GM12878 (cell line): ENCODE results near the gene KTI12. TPM values are rescaled to one million over a fixed set of nuclear protein-coding genes. Genes with fewer than 3 reads are reported as not detected.

Experiments
- BRCA1 ChIP-seq: IDR thresholded peaks from 2 replicates; pipeline ENCODE4 v1.6.1; 2011; ENCODE audit warnings: low read depth, low read length, improper control_type of control experiment
- CREM ChIP-seq: IDR thresholded peaks from 2 replicates; pipeline ENCODE4 v1.6.1; 2014; ENCODE audit warnings: antibody characterized with exemption, low read depth
- E2F4 ChIP-seq: IDR thresholded peaks from 2 replicates; pipeline ENCODE4 v1.6.1; 2012; ENCODE audit warnings: low read depth, low read length, improper control_type of control experiment
- EP300 ChIP-seq, 2 experiments: fragments of 150-350 bp in 1 of 2; IDR thresholded peaks; 2 replicates each; pipeline ENCODE4 v1.6.1; 2011 to 2012; ENCODE audit warnings: low read depth in 2 of 2, low read length in 2 of 2, borderline replicate concordance in 1 of 2, improper control_type of control experiment in 1 of 2, inconsistent platforms in 1 of 2; ENCODE audit not compliant: control insufficient read depth in 1 of 2
- FOXK2 ChIP-seq: fragments of 450-650 bp; IDR thresholded peaks from 2 replicates; pipeline ENCODE4 v1.6.1; 2017; ENCODE audit warnings: mild to moderate bottlenecking, moderate library complexity
- MTA2 ChIP-seq: fragments of 450-650 bp; IDR thresholded peaks from 2 replicates; pipeline ENCODE4 v1.6.1; 2016; ENCODE audit warnings: low read depth, mild to moderate bottlenecking, moderate library complexity
- NFYB ChIP-seq: IDR thresholded peaks from 2 replicates; pipeline ENCODE4 v1.6.1; 2011; ENCODE audit warnings: low read depth, mild to moderate bottlenecking, low read length, improper control_type of control experiment, moderate library complexity; ENCODE audit not compliant: insufficient read depth
- NR2C2 ChIP-seq: IDR thresholded peaks from 2 replicates; pipeline ENCODE4 v1.6.1; 2011; ENCODE audit warnings: borderline replicate concordance, low read depth; ENCODE audit not compliant: control insufficient read depth, insufficient read length
- PML ChIP-seq: IDR thresholded peaks from 2 replicates; pipeline ENCODE4 v1.6.1; 2012; ENCODE audit warnings: low read length, inconsistent platforms
- POLR2AphosphoS2 ChIP-seq: IDR thresholded peaks from 2 replicates; pipeline ENCODE4 v1.6.1; 2011; ENCODE audit warnings: low read depth, mild to moderate bottlenecking, low read length, improper control_type of control experiment, moderate library complexity
- PRDM15 ChIP-seq: fragments of 450-650 bp; formaldehyde crosslinking; IDR thresholded peaks from 2 replicates; pipeline ENCODE4 v1.4.0; 2020; ENCODE audit warnings: mild to moderate bottlenecking, moderate library complexity
- RAD21 ChIP-seq: IDR thresholded peaks from 2 replicates; pipeline ENCODE4 v1.6.1; 2011; ENCODE audit warnings: mild to moderate bottlenecking, low read depth, low read length, moderate library complexity; ENCODE audit not compliant: insufficient read depth
- SMC3 ChIP-seq: IDR thresholded peaks from 2 replicates; pipeline ENCODE4 v1.6.1; 2011; ENCODE audit warnings: low read length, improper control_type of control experiment, borderline replicate concordance
- SP1 ChIP-seq: IDR thresholded peaks from one replicate; pipeline ENCODE4 v1.6.1; 2011; ENCODE audit warnings: low read depth, low read length
- STAT1 ChIP-seq: fragments of 450-650 bp; conservative IDR thresholded peaks from 2 replicates; pipeline ENCODE4 v1.6.1; 2014; ENCODE audit warnings: antibody characterized with exemption, mild to moderate bottlenecking
- ZBTB4 ChIP-seq: fragments of 450-650 bp; formaldehyde crosslinking; IDR thresholded peaks from 2 replicates; pipeline ENCODE4 v1.4.0; 2022; ENCODE audit warnings: mild to moderate bottlenecking, moderate library complexity
- ZSCAN29 ChIP-seq: fragments of 450-650 bp; IDR thresholded peaks from 2 replicates; pipeline ENCODE4 v1.6.1; 2017; ENCODE audit warnings: mild to moderate bottlenecking, moderate library complexity
- polyA plus RNA-seq, 11 experiments: library from polyadenylated mRNA; depleted of rRNA in 4 of 11; unstranded in 6 of 11; stranded (reverse) in 5 of 11; fragments of >200 nt; fragmentation: Nextera tagmentation in 4 of 11; fragmentation: Illumina TruSeq in 1 of 11; extraction: Ambion mirVana in 4 of 11; extraction: Trizol in 1 of 11; gene quantifications; 1 replicate in 1 of 11; 2 replicates in 10 of 11; pipeline versions ENCODE4 v1.2.1 to v1.2.3, GENCODE V29; 2011 to 2016; ENCODE audit warnings: inconsistent platforms in 2 of 11, missing spikeins in 2 of 11, low read depth in 1 of 11
- total RNA-seq, 4 experiments: library from RNA; depleted of rRNA in 3 of 4; stranded (reverse); fragments of >200 nt in 3 of 4; fragmentation: Illumina TruSeq in 1 of 4; extraction: Trizol in 1 of 4; gene quantifications; 2 replicates each; pipeline versions ENCODE4 v1.2.1 to v1.2.3, GENCODE V29; 2013 to 2021

KTI12 gene
- total and polyA plus RNA-seq, 10 of the 15 experiments (the other 5 are each of a cell fraction or from before 2014, with no cell fraction given) = 2.7 to 32.4 (median 17.6) TPM

- TF ChIP-seq PRDM15 (CRISPR knock-in tag) (no peak), STAT1 (no peak), ZBTB4 (CRISPR knock-in tag) (no peak), POLR2AphosphoS2 (no peak), PML (no peak), NFYB (no peak), FOXK2 (no peak), E2F4 (no peak), SP1 (no peak), SMC3 (peak; percentile 99), CREM (no peak), EP300 (IDR thresholded peaks at IDR 0.05; ENCODE audit: borderline replicate concordance in 1 of 2, control insufficient read depth in 1 of 2, low read depth in 2 of 2, low read length in 2 of 2) (no peak), BRCA1 (no peak), MTA2 (no peak), RAD21 (peak; percentile 97), ZSCAN29 (no peak), NR2C2 (no peak)
Measured at GRCh38 chr1:52002038-52002917, 31.3 kb downstream of the KTI12 start (continued).
